CD14-positive monocyte (primary cell): Measurements from ENCODE around the gene NVL. TPM values are rescaled to one million over a fixed set of nuclear protein-coding genes. Genes with fewer than 3 reads are reported as not detected.

ENCODE experiments used
- DNase-seq, 3 donors: peaks; one replicate each; pipeline ENCODE4 v3.0.0-alpha.2; 2011 to 2022
- H2AFZ ChIP-seq: 2 replicates; pipeline ENCODE4 v1.6.0; 2012; ENCODE audit warnings: mild to moderate bottlenecking, low read depth, low read length, inconsistent platforms; ENCODE audit not compliant: insufficient read depth, poor library complexity, severe bottlenecking
- H3K27ac ChIP-seq, 2 donors: 1 replicate in 1 of 2; 2 replicates in 1 of 2; pipeline ENCODE4 v1.5.1; 2012 to 2013; ENCODE audit warnings: low read length in 2 of 2, control low read depth in 1 of 2, inconsistent platforms in 1 of 2, low read depth in 1 of 2, mild to moderate bottlenecking in 1 of 2
- H3K27me3 ChIP-seq, 2 donors: one replicate each; pipeline versions ENCODE4 v1.6.0 to v1.6.1; 2011 to 2013; ENCODE audit warnings: low read length in 2 of 2; ENCODE audit not compliant: control insufficient read depth in 2 of 2, insufficient read depth in 2 of 2
- H3K36me3 ChIP-seq, 2 donors: replicated peaks in 1 of 2; 1 replicate in 1 of 2; 2 replicates in 1 of 2; pipeline versions ENCODE4 v1.5.1 to v1.6.1; 2012 to 2013; ENCODE audit warnings: low read length in 2 of 2, control low read depth in 1 of 2, inconsistent platforms in 1 of 2, mild to moderate bottlenecking in 1 of 2; ENCODE audit not compliant: insufficient read depth in 2 of 2, control insufficient read depth in 1 of 2
- H3K4me1 ChIP-seq, 2 donors: 1 replicate in 1 of 2; 2 replicates in 1 of 2; pipeline versions ENCODE4 v1.5.1 to v1.6.1; 2012 to 2013; ENCODE audit warnings: low read length in 2 of 2, control low read depth in 1 of 2, inconsistent platforms in 1 of 2, mild to moderate bottlenecking in 1 of 2, moderate library complexity in 1 of 2; ENCODE audit not compliant: insufficient read depth in 2 of 2, control insufficient read depth in 1 of 2
- H3K4me2 ChIP-seq: replicated peaks from 2 replicates; pipeline ENCODE3; 2012; ENCODE audit warnings: low read length, moderate library complexity, mild to moderate bottlenecking; ENCODE audit not compliant: poor library complexity, severe bottlenecking; ENCODE audit errors: extremely low read depth
- H3K4me3 ChIP-seq, 3 experiments: fragments of 200-600 bp in 1 of 3; sonication (generic) in 1 of 3; replicated peaks in 1 of 3; 1 replicate in 2 of 3; 2 replicates in 1 of 3; pipeline ENCODE4 v1.5.1; 2011 to 2013; ENCODE audit warnings: low read length in 3 of 3, mild to moderate bottlenecking in 3 of 3, control low read depth in 2 of 3, low read depth in 2 of 3, inconsistent platforms in 1 of 3, moderate library complexity in 1 of 3
- H3K79me2 ChIP-seq: 2 replicates; pipeline ENCODE4 v1.6.0; 2012; ENCODE audit warnings: mild to moderate bottlenecking, control low read depth, inconsistent platforms, low read length, moderate library complexity; ENCODE audit not compliant: insufficient read depth
- H3K9ac ChIP-seq: 2 replicates; pipeline ENCODE4 v1.6.0; 2017; ENCODE audit warnings: low read length, mild to moderate bottlenecking; ENCODE audit not compliant: insufficient read depth, poor library complexity, severe bottlenecking
- H3K9me3 ChIP-seq, 2 donors: replicated peaks in 1 of 2; 1 replicate in 1 of 2; 2 replicates in 1 of 2; pipeline versions ENCODE4 v1.5.1 to v1.6.1; 2012 to 2013; ENCODE audit warnings: low read length in 2 of 2, control low read depth in 1 of 2; ENCODE audit not compliant: control insufficient read depth in 1 of 2, insufficient read depth in 1 of 2
- H4K20me1 ChIP-seq: 2 replicates; pipeline ENCODE4 v1.6.0; 2012; ENCODE audit warnings: mild to moderate bottlenecking, low read length, control low read depth, moderate library complexity; ENCODE audit not compliant: insufficient read depth
- H3K27ac Mint-ChIP-seq, 7 donors: one replicate each; pipeline ENCODE4 v1.8.0; 2020; ENCODE audit warnings: mild to moderate bottlenecking in 7 of 7, mixed read lengths in 7 of 7, moderate library complexity in 6 of 7, inconsistent platforms in 2 of 7
- H3K27me3 Mint-ChIP-seq, 3 donors: one replicate each; pipeline ENCODE4 v1.8.0; 2021 to 2022; ENCODE audit warnings: low read depth in 3 of 3, mild to moderate bottlenecking in 3 of 3, mixed read lengths in 3 of 3, moderate library complexity in 3 of 3, inconsistent platforms in 1 of 3
- H3K36me3 Mint-ChIP-seq, 2 donors: one replicate each; pipeline ENCODE4 v1.8.0; 2020; ENCODE audit warnings: mixed read lengths in 2 of 2, inconsistent platforms in 1 of 2, mild to moderate bottlenecking in 1 of 2
- H3K4me1 Mint-ChIP-seq: one replicate; pipeline ENCODE4 v1.8.0; 2020; ENCODE audit warnings: mild to moderate bottlenecking, mixed read lengths
- H3K4me3 Mint-ChIP-seq, 2 donors: one replicate each; pipeline ENCODE4 v1.8.0; 2020; ENCODE audit warnings: mild to moderate bottlenecking in 2 of 2, mixed read lengths in 2 of 2, moderate library complexity in 1 of 2
- H3K9me3 Mint-ChIP-seq, 7 donors: one replicate each; pipeline ENCODE4 v1.8.0; 2020 to 2022; ENCODE audit warnings: mixed read lengths in 7 of 7, mild to moderate bottlenecking in 6 of 7, moderate library complexity in 6 of 7, inconsistent platforms in 2 of 7
- CTCF ChIP-seq: fragments of 200-600 bp; IDR thresholded peaks from one replicate; pipeline ENCODE4 v1.8.0; 2022; ENCODE audit warnings: antibody characterized with exemption, mild to moderate bottlenecking
- WGBS: methylation state at CpG from one replicate; pipeline ENCODE4 v1.1.5; 2013; ENCODE audit warnings: missing lambda C conversion rate; ENCODE audit not compliant: insufficient coverage; 5-methylcytosine and 5-hydroxymethylcytosine counted together
- intact Hi-C, 2 donors: fragments of 100-400 bp; cut with micrococcal nuclease; formaldehyde crosslinking; loops; one replicate each; pipeline versions ENCODE4 v1.15.0 to v1.15.1; 2023
- polyA plus RNA-seq, 3 donors: library from polyadenylated mRNA; depleted of rRNA in 1 of 3; unstranded in 2 of 3; stranded (reverse) in 1 of 3; fragments of 300-500 nt in 2 of 3; fragments of >200 nt in 1 of 3; fragmentation: Illumina TruSeq in 2 of 3; gene quantifications; 1 replicate in 2 of 3; 2 replicates in 1 of 3; pipeline ENCODE4 v1.2.3, GENCODE V29; 2012 to 2021

Gene NVL
- polyA plus RNA-seq, 3 donors, result 8.4 to 12.6 (median 9.6) TPM

- no peak overlapping the region for H3K27ac ChIP-seq
- peaks cover 48 to 54% of the 10 kb centered on the region in 2 donors for H3K4me1 ChIP-seq
- no peaks in the 10 kb centered on the region for H3K36me3 ChIP-seq
- TF ChIP-seq CTCF, result no peak
- no peak overlapping the region for H3K27ac Mint-ChIP-seq
- H3K4me1 Mint-ChIP-seq, result peaks cover 49% of the 10 kb centered on the region
- no peak overlapping the region for H3K9ac ChIP-seq
- no peaks in the 10 kb centered on the region for H4K20me1 ChIP-seq
- H2AFZ ChIP-seq, result no peak overlapping the region
- H3K4me2 ChIP-seq, result no peak overlapping the region
- WGBS, result 80% methylated on average over 1 of the region's 4 CpGs
- no peaks in the 10 kb centered on the region for H3K9me3 ChIP-seq
- no peaks in the 10 kb centered on the region for H3K79me2 ChIP-seq
- no peak overlapping the region for H3K4me3 ChIP-seq
- no peak for DNase-seq
- H3K27me3 Mint-ChIP-seq, result no peaks in the 10 kb centered on the region
- H3K36me3 Mint-ChIP-seq, result no peaks in the 10 kb centered on the region
- no peak overlapping the region for H3K4me3 Mint-ChIP-seq
- H3K9me3 Mint-ChIP-seq, result peaks cover 0 to 3% (median 0%) of the 10 kb centered on the region in 7 donors
- no peaks in the 10 kb centered on the region for H3K27me3 ChIP-seq
- intact Hi-C loops, result no loop called here
Measured at GRCh38 chr1:224201853-224202252, 128.1 kb downstream of the NVL start.

GRCh38 chr1:224201383-224201782 is 128.6 kb downstream of the NVL start:
- 100% methylated on average over 4 of the region's 5 CpGs for whole genome bisulfite sequencing
- Histone ChIP-seq H3K4me2 (no peak overlapping the region), H3K79me2 (no peaks in the 10 kb centered on the region), H4K20me1 (no peaks in the 10 kb centered on the region), H2AFZ (no peak overlapping the region), H3K4me1 (peaks cover 47 to 53% of the 10 kb centered on the region in 2 donors), H3K4me3 (no peak overlapping the region), H3K9me3 (no peaks in the 10 kb centered on the region), H3K9ac (no peak overlapping the region), H3K27ac (no peak overlapping the region), H3K27me3 (no peaks in the 10 kb centered on the region), H3K36me3 (no peaks in the 10 kb centered on the region)
- Mint-ChIP-seq H3K9me3 (peaks cover 0 to 3% (median 0%) of the 10 kb centered on the region in 7 donors), H3K27ac (peak overlapping the region in 1 of 7 donors; percentile 64), H3K36me3 (no peaks in the 10 kb centered on the region), H3K4me3 (no peak overlapping the region), H3K4me1 (peaks cover 49% of the 10 kb centered on the region), H3K27me3 (no peaks in the 10 kb centered on the region)
- intact Hi-C loops, result no loop called here
- TF ChIP-seq CTCF, result no peak
- DNase-seq, result no peak
